K562 (cell line): ENCODE results near the gene TOM1. TPM values are rescaled to one million over a fixed set of nuclear protein-coding genes. Genes with fewer than 3 reads are reported as not detected.
"Not testable (repeated sequence)": the region's sequence is repeated elsewhere in the genome, so short reads cannot be mapped to it uniquely, and the experiment has no call there.

Experiments used
- ATAC-seq: fragments of 200-7000 bp; cut with Tn5 transposase; 3 replicates; pipeline ENCODE4 v1.9.1; 2020; ENCODE audit warnings: moderate library complexity
- BruUV-seq: library from RNA; stranded (reverse); fragments of 400-500 nt; replicated peaks from 2 replicates; lab custom pipeline; 2021; lab: Mats Ljungman, UMichigan
- CTCF ChIA-PET: fragments of 300-600 bp; formaldehyde crosslinking; extraction: SDS; loops from one replicate; lab custom pipeline; 2021; ENCODE audit warnings: low intra/inter-chr PET ratio; lab: Yijun Ruan, JAX
- POLR2A ChIA-PET: fragments of 300-600, 350-650 bp; sonication (Branson Sonifier 250); formaldehyde crosslinking; extraction: SDS; loops from one replicate; lab custom pipeline; 2021; ENCODE audit warnings: antibody characterized with exemption, inconsistent platforms; lab: Yijun Ruan, JAX
- DNase-seq, 4 experiments: peaks; one replicate each; pipeline versions ENCODE4 v3.0.0 to v3.0.0-alpha.2; 2011 to 2018; ENCODE audit warnings: low spot score in 3 of 4, mixed read lengths in 3 of 4; ENCODE audit errors: extremely low read depth in 1 of 4
- FAIRE-seq: peaks from 2 replicates; lab custom pipeline; 2011; peaks lifted over from hg19 to GRCh38; lab: Jason Lieb, UNC
- H2AFZ ChIP-seq: 2 replicates; pipeline ENCODE4 v1.6.0; 2011; ENCODE audit warnings: low read depth, low read length, control low read depth, inconsistent platforms
- H3K27ac ChIP-seq: fragments of 200-600 bp; 3 replicates; pipeline ENCODE4 v1.8.0; 2011; ENCODE audit warnings: low read depth, mild to moderate bottlenecking, control low read depth, inconsistent platforms, low read length, moderate library complexity, mixed read lengths; ENCODE audit errors: extremely low read depth
- H3K27me3 ChIP-seq, 2 experiments: fragments of 300-600 bp in 1 of 2; 2 replicates in 1 of 2; 3 replicates in 1 of 2; pipeline versions ENCODE4 v1.6.0 to v1.8.0; 2011; ENCODE audit warnings: inconsistent platforms in 2 of 2, low read length in 2 of 2, mild to moderate bottlenecking in 1 of 2, mixed read lengths in 1 of 2, moderate library complexity in 1 of 2; ENCODE audit not compliant: control insufficient read depth in 2 of 2, insufficient read depth in 2 of 2
- H3K36me3 ChIP-seq: fragments of 300-600 bp; 3 replicates; pipeline ENCODE4 v1.8.0; 2011; ENCODE audit warnings: mild to moderate bottlenecking, low read length, inconsistent platforms; ENCODE audit not compliant: control insufficient read depth, insufficient read depth
- H3K4me1 ChIP-seq, 2 experiments: fragments of 200-600 bp in 1 of 2; replicated peaks in 1 of 2; 2 replicates in 1 of 2; 3 replicates in 1 of 2; pipeline versions ENCODE4 v1.5.1 to v1.8.0; 2011; ENCODE audit warnings: inconsistent platforms in 2 of 2, low read length in 2 of 2, mild to moderate bottlenecking in 1 of 2, mixed read lengths in 1 of 2, moderate library complexity in 1 of 2; ENCODE audit not compliant: control insufficient read depth in 2 of 2, insufficient read depth in 2 of 2
- H3K4me2 ChIP-seq: 2 replicates; pipeline ENCODE4 v1.6.1; 2011; ENCODE audit warnings: low read length, control low read depth, inconsistent platforms, mixed read lengths; ENCODE audit not compliant: insufficient read depth
- H3K4me3 ChIP-seq: fragments of 200-600 bp; sonication (generic), shearing (Covaris generic); 2 replicates; pipeline ENCODE4 v1.5.1; 2016; ENCODE audit warnings: control low read depth, inconsistent platforms
- H3K79me2 ChIP-seq: fragments of 200-600 bp; 3 replicates; pipeline ENCODE4 v1.8.0; 2011; ENCODE audit warnings: low read length, inconsistent platforms; ENCODE audit not compliant: control insufficient read depth, insufficient read depth
- H3K9ac ChIP-seq, 2 experiments: 2 replicates each; pipeline versions ENCODE4 v1.6.0 to v1.6.1; 2011; ENCODE audit warnings: low read depth in 2 of 2, low read length in 2 of 2, control low read depth in 1 of 2, inconsistent platforms in 1 of 2, mild to moderate bottlenecking in 1 of 2, mixed read lengths in 1 of 2; ENCODE audit not compliant: insufficient read depth in 1 of 2
- H3K9me1 ChIP-seq: one replicate; pipeline ENCODE4 v1.6.0; 2011; ENCODE audit warnings: inconsistent platforms, mild to moderate bottlenecking, low read length, moderate library complexity; ENCODE audit not compliant: control insufficient read depth, insufficient read depth
- H3K9me3 ChIP-seq: replicated peaks from 2 replicates; pipeline ENCODE4 v1.5.1; 2011; ENCODE audit warnings: low read depth, low read length, inconsistent platforms; ENCODE audit not compliant: control insufficient read depth, insufficient read depth
- H4K20me1 ChIP-seq: replicated peaks from 2 replicates; pipeline ENCODE4 v1.6.1; 2011; ENCODE audit warnings: low read length, inconsistent platforms, mixed read lengths; ENCODE audit not compliant: control insufficient read depth, insufficient read depth
- CEBPG ChIP-seq, 3 experiments: fragments of 200-800 bp in 1 of 3; sonication (Bioruptor generic) in 1 of 3; sonication (generic) in 1 of 3; formaldehyde crosslinking in 1 of 3; IDR thresholded peaks in 2 of 3; conservative IDR thresholded peaks in 1 of 3; 2 replicates each; pipeline versions ENCODE4 v1.6.1 to v1.8.0; 2016 to 2022; ENCODE audit warnings: missing compliant biosample characterization in 2 of 3, missing genetic modification characterization in 2 of 3, mild to moderate bottlenecking in 1 of 3, missing genetic modification reagents in 1 of 3
- HDGF ChIP-seq: fragments of 450-650 bp; IDR thresholded peaks from 2 replicates; pipeline ENCODE4 v1.6.1; 2016
- NFE2 ChIP-seq: IDR thresholded peaks from 2 replicates; pipeline ENCODE4 v1.6.1; 2014; ENCODE audit warnings: antibody characterized with exemption, low read depth
- WGBS: fragments of 100-300 bp; shearing (Covaris generic); methylation state at CpG from one replicate; pipeline ENCODE4 v1.1.6; 2016; ENCODE audit warnings: low coverage, mixed read lengths; ENCODE audit not compliant: insufficient coverage; ENCODE audit errors: missing lambda C conversion rate; 5-methylcytosine and 5-hydroxymethylcytosine counted together
- in situ Hi-C: fragments of 300-500 bp; cut with MboI; formaldehyde crosslinking; loops from 4 replicates; pipeline ENCODE4 v1.15.0; 2018; ENCODE audit warnings: inconsistent platforms, mixed read lengths
- intact Hi-C: fragments of 100-400 bp; cut with micrococcal nuclease; formaldehyde crosslinking; loops from 2 replicates; pipeline ENCODE4 v1.14.2; 2022
- polyA plus RNA-seq, 8 experiments: library from polyadenylated mRNA; depleted of rRNA in 4 of 8; stranded (reverse) in 5 of 8; unstranded in 3 of 8; fragments of >200 nt; fragmentation: Nextera tagmentation in 2 of 8; fragmentation: Illumina TruSeq in 1 of 8; extraction: Ambion mirVana in 2 of 8; extraction: Trizol in 1 of 8; gene quantifications; 2 replicates each; pipeline versions ENCODE4 v1.2.1 to v1.2.3, GENCODE V29; 2011 to 2014; ENCODE audit warnings: inconsistent platforms in 1 of 8, missing spikeins in 1 of 8
- total RNA-seq, 7 experiments: library from RNA; depleted of rRNA in 6 of 7; stranded (reverse); fragments of >200 nt in 6 of 7; fragmentation: Illumina TruSeq in 2 of 7; extraction: Trizol in 2 of 7; gene quantifications; 2 replicates each; pipeline versions ENCODE4 v1.2.1 to v1.2.3, GENCODE V29; 2011 to 2021; ENCODE audit warnings: low replicate concordance in 1 of 7

Gene TOM1
- total and polyA plus RNA-seq, 9 of the 15 experiments (the other 6 are each of a cell fraction or from before 2014, with no cell fraction given), result 0.64 to 20.6 (median 12.0) TPM

- H3K4me2 ChIP-seq, result no peak overlapping the region
- no peaks in the 10 kb centered on the region for H3K27me3 ChIP-seq
- no peak overlapping the region for H2AFZ ChIP-seq
- no peak for FAIRE-seq
- no peaks in the 10 kb centered on the region for H3K36me3 ChIP-seq
- H4K20me1 ChIP-seq, result no peaks in the 10 kb centered on the region
- no peaks in the 10 kb centered on the region for H3K9me3 ChIP-seq
- no peak for DNase-seq
- TF ChIP-seq NFE2, result peak; percentile 8; the same call in 1 of the 2 replicates
- no peak for TF ChIP-seq CEBPG (CRISPR knock-in tag; IDR thresholded peaks at IDR 0.05)
- TF ChIP-seq CEBPG (tag; conservative IDR thresholded peaks at IDR 0.05 in 1 of 2, IDR thresholded peaks at IDR 0.05 in 1 of 2), result no peak
- TF ChIP-seq HDGF, result no peak
- H3K9me1 ChIP-seq, result no peaks in the 10 kb centered on the region
- H3K79me2 ChIP-seq, result peaks cover 8% of the 10 kb centered on the region; the same call in 2 of the 3 replicates
- H3K4me3 ChIP-seq, result no peak overlapping the region
- H3K4me1 ChIP-seq, result peaks cover 8 to 12% of the 10 kb centered on the region in 2 experiments; a peak in 4 of 5 replicates
- ChIA-PET POLR2A (no interaction called here), CTCF (no interaction called here)
- intact Hi-C loops (no loop called here), in situ Hi-C loops (no loop called here)
- BruUV-seq, result no TSS peak
- ATAC-seq, result no peak
- H3K27ac ChIP-seq, result no peak overlapping the region
- H3K9ac ChIP-seq, result no peak overlapping the region
- 58% methylated on average over 3 of the region's 5 CpGs for WGBS
Observed at GRCh38 chr22:35394810-35395563, 95.3 kb downstream of the TOM1 start.

DNA sequence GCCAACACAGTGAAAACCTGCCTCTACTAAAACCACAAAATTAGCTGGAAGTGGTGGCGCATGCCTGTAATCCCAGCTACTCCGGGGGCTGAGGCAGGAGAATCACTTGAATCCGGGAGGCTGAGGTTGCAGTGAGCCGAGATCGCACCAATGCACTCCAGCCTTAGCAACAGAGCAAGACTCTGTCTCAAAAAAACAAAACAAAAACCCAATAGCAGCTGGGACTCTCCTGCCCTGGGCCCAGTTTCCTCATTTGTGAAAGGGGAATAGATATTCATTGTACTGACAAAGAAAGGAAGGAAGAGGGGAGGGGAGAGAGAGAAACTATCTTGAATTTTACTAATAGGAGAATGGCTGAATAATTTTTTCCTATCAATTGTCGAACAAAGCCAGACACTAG, 96.9 kb downstream of the TOM1 start:
- BruUV-seq, CTCF ChIA-PET, ATAC-seq, H3K27me3 ChIP-seq, in situ Hi-C loops, H3K4me3 ChIP-seq, H3K9ac ChIP-seq, DNase-seq, H3K36me3 ChIP-seq, FAIRE-seq, H3K9me1 ChIP-seq, H3K9me3 ChIP-seq, intact Hi-C loops, H3K4me2 ChIP-seq, H4K20me1 ChIP-seq, H3K27ac ChIP-seq, H2AFZ ChIP-seq: not testable (repeated sequence)
- POLR2A ChIA-PET, result interaction anchor here (0.5 to 0.8 kb wide), 2 partner anchors 15 to 21 kb away, joined by 3 read pairs; no protein-coding TSS in a partner anchor
- peaks cover 24% of the 10 kb centered on the region for H3K79me2 ChIP-seq
- peaks cover 15 to 20% of the 10 kb centered on the region in 2 experiments; a peak in 4 of 5 replicates for H3K4me1 ChIP-seq
- 88% methylated on average over 5 of the region's 6 CpGs for WGBS
